Measurements from ENCODE around the gene RBFA. TPM values are rescaled to one million over a fixed set of nuclear protein-coding genes. Genes with fewer than 3 reads are reported as not detected.
A peak's percentile ranks its signal among the peaks of the same experiment; 100 is the strongest.

RBFA gene
- total RNA-seq, 1 donor = 22.5 TPM

DNA sequence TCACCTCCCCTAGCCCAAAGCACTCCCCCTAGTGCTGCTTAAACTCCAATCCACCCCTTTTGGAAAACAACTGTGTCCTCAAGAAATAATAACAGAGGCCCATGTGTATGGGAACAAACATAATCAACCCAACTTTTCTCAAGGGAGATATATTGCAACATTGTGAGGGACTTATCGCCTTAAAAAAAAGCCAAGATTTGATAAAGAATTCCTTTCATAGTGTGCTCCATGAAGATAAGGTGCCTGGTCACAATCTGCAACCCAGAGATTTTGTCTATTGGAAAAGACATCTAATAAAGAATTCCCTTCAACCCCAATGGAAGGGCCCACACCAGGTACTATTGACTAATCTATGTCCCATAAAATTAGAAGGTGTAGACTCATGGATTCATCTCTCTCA is 4.5 kb upstream of the RBFA start:
- TF ChIP-seq, protein P1, sequence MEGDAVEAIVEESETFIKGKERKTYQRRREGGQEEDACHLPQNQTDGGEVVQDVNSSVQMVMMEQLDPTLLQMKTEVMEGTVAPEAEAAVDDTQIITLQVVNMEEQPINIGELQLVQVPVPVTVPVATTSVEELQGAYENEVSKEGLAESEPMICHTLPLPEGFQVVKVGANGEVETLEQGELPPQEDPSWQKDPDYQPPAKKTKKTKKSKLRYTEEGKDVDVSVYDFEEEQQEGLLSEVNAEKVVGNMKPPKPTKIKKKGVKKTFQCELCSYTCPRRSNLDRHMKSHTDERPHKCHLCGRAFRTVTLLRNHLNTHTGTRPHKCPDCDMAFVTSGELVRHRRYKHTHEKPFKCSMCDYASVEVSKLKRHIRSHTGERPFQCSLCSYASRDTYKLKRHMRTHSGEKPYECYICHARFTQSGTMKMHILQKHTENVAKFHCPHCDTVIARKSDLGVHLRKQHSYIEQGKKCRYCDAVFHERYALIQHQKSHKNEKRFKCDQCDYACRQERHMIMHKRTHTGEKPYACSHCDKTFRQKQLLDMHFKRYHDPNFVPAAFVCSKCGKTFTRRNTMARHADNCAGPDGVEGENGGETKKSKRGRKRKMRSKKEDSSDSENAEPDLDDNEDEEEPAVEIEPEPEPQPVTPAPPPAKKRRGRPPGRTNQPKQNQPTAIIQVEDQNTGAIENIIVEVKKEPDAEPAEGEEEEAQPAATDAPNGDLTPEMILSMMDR (IDR thresholded peaks at IDR 0.05; ENCODE audit: insufficient read depth, low read depth, low read length) = no peak
- H3K4me3 ChIP-seq (ENCODE audit: low read depth, low read length) = no peak overlapping the region
- DNase-seq (ENCODE audit: low read depth) = no peak

DNA sequence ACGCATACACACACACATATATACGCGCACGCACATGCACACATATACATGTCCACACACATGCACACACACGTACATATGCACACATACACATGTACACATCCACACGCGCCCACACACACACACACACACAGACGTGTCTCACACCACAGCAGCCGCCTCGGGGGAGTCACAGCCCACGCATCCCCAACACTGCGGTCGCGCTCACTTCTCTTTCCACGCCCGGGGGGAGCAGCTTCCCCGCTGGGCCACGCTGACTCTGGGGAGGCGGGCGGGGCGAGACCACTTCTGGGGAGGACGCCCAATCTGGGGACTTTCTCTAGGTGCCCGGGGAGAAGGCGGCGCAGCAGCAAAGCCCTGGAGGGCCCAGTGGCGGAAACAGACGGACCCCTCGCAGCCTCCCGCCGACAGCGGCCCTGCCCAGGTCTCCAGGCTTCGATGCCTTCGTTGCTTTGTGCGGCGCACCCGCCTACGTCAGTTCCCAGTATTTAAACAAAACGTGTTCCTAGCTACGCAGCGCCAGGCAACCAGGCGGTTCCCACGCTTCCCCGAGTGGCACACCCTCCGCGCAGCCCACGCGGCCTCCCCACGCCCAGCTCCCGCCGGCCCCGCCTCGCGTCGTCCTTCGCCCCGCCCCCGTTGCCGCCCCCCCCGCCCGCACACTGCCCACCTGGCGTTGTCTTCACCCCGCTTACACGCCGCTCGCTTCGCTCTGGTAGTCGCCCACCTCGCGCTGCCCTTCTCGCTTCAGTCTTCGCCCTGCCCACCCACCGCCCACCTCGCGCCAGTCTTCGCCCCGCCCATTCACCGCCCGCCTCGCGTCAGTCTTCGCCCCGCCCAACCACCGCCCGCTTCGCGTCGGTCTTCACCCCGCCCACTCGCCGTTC is 810 bp upstream of the RBFA start:
- H3K4me3 ChIP-seq (ENCODE audit: low read depth, low read length) = peak overlapping the region; percentile 63
- TF ChIP-seq, protein P1 (IDR thresholded peaks at IDR 0.05; ENCODE audit: insufficient read depth, low read depth, low read length) = no peak
- DNase-seq (ENCODE audit: low read depth) = no peak

GRCh38 chr18:80034852-80035406 is 695 bp downstream of the RBFA start:
- peak overlapping the region; percentile 82 for H3K4me3 ChIP-seq (ENCODE audit: low read depth, low read length)
- no peak for DNase-seq (ENCODE audit: low read depth)
- TF ChIP-seq, protein P1 (IDR thresholded peaks at IDR 0.05; ENCODE audit: insufficient read depth, low read depth, low read length) = no peak

DNA sequence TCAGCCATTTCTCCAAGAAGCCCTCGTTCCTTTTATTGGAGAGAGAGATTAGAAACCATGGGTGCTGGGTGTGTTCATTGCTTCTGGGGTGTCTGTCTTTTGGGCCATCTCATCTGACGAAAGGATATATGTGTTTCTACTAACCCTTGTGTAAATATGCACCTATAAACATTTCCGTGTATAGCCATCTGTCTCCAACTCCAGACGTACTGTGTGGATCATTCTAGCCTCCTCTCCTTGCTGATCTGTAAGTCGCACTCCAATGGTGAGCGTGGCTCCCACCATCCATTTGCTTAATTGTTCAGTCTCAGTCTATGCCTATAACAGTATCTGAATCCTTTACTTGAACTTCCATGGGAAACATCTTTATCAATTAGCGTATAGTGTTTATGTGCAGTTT is 1.8 kb downstream of the RBFA start:
- H3K4me3 ChIP-seq (ENCODE audit: low read depth, low read length) = peak overlapping the region; percentile 82
- DNase-seq (ENCODE audit: low read depth) = no peak
- TF ChIP-seq, protein P1 (IDR thresholded peaks at IDR 0.05; ENCODE audit: insufficient read depth, low read depth, low read length) = no peak

- TF ChIP-seq, protein P1 (IDR thresholded peaks at IDR 0.05; ENCODE audit: insufficient read depth, low read depth, low read length) = no peak
- H3K4me3 ChIP-seq (ENCODE audit: low read depth, low read length) = no peak overlapping the region
- DNase-seq (ENCODE audit: low read depth) = no peak
These were observed 3.1 kb downstream of the RBFA start for GRCh38 chr18:80037300-80037699.

- no peak for DNase-seq (ENCODE audit: low read depth)
- no peak overlapping the region for H3K4me3 ChIP-seq (ENCODE audit: low read depth, low read length)
- TF ChIP-seq, protein P1 (IDR thresholded peaks at IDR 0.05; ENCODE audit: insufficient read depth, low read depth, low read length) = no peak
These were observed 3.8 kb downstream of the RBFA start for GRCh38 chr18:80037869-80038630.
